HepG2 (cell line): ENCODE measurements around the gene ROMO1. TPM values are rescaled to one million over a fixed set of nuclear protein-coding genes. Genes with fewer than 3 reads are reported as not detected.
A peak's percentile ranks its signal among the peaks of the same experiment; 100 is the strongest.

ENCODE experiments used
- ATAC-seq: fragments of 200-7000 bp; cut with Tn5 transposase; 3 replicates; pipeline ENCODE4 v1.9.1; 2020; ENCODE audit warnings: mild to moderate bottlenecking, moderate library complexity
- BruUV-seq: library from RNA; stranded (reverse); fragments of 400-500 nt; replicated peaks from 2 replicates; lab custom pipeline; 2021; lab: Mats Ljungman, UMichigan
- CTCF ChIA-PET: fragments of 300-600 bp; formaldehyde crosslinking; extraction: SDS; loops from one replicate; lab custom pipeline; 2021; ENCODE audit warnings: low total read pairs, inconsistent platforms, low intra/inter-chr PET ratio; lab: Yijun Ruan, JAX
- POLR2A ChIA-PET: fragments of 350-600 bp; sonication (Branson Sonifier 250); formaldehyde crosslinking; loops from one replicate; lab custom pipeline; 2020; ENCODE audit warnings: antibody characterized with exemption, inconsistent platforms; lab: Yijun Ruan, JAX
- DNase-seq: peaks from one replicate; pipeline ENCODE4 v3.0.0-alpha.2; 2015; ENCODE audit warnings: low spot score
- FAIRE-seq: peaks from 3 replicates; lab custom pipeline; 2011; peaks lifted over from hg19 to GRCh38; lab: Jason Lieb, UNC
- H2AFZ ChIP-seq: one replicate; pipeline ENCODE4 v1.6.1; 2011; ENCODE audit warnings: low read length, inconsistent platforms
- H3K27ac ChIP-seq: fragments of 300-600 bp; 3 replicates; pipeline ENCODE4 v1.8.0; 2011; ENCODE audit warnings: mixed run types, mild to moderate bottlenecking, mixed read lengths, low read length, inconsistent platforms; ENCODE audit not compliant: insufficient read depth; ENCODE audit errors: extremely low read length
- H3K27me3 ChIP-seq, 2 experiments: fragments of 200-600 bp in 1 of 2; 2 replicates in 1 of 2; 3 replicates in 1 of 2; pipeline versions ENCODE4 v1.6.0 to v1.8.0; 2011; ENCODE audit warnings: low read length in 2 of 2, mild to moderate bottlenecking in 2 of 2, moderate library complexity in 2 of 2, inconsistent platforms in 1 of 2; ENCODE audit not compliant: insufficient read depth in 2 of 2, control insufficient read depth in 1 of 2
- H3K36me3 ChIP-seq, 2 experiments: fragments of 200-600 bp in 1 of 2; replicated peaks in 1 of 2; 2 replicates in 1 of 2; 3 replicates in 1 of 2; pipeline versions ENCODE4 v1.5.1 to v1.8.0; 2011; ENCODE audit warnings: low read length in 2 of 2, inconsistent platforms in 1 of 2; ENCODE audit not compliant: insufficient read depth in 2 of 2, control insufficient read depth in 1 of 2
- H3K4me1 ChIP-seq: 2 replicates; pipeline ENCODE4 v1.5.1; 2012; ENCODE audit warnings: low read length, inconsistent platforms; ENCODE audit not compliant: insufficient read depth
- H3K4me2 ChIP-seq: 2 replicates; pipeline ENCODE4 v1.6.0; 2011; ENCODE audit warnings: low read depth, low read length, inconsistent platforms
- H3K4me3 ChIP-seq, 3 experiments: fragments of 200-600 bp in 1 of 3; sonication (generic), shearing (Covaris generic) in 1 of 3; replicated peaks in 1 of 3; 2 replicates each; pipeline ENCODE4 v1.5.1; 2011 to 2016; ENCODE audit warnings: low read length in 3 of 3, inconsistent platforms in 2 of 3, low read depth in 2 of 3, mild to moderate bottlenecking in 2 of 3, control low read depth in 1 of 3, mixed read lengths in 1 of 3; ENCODE audit not compliant: insufficient read depth in 1 of 3
- H3K79me2 ChIP-seq: one replicate; pipeline ENCODE4 v1.6.1; 2011; ENCODE audit warnings: low read length, inconsistent platforms; ENCODE audit not compliant: insufficient read depth
- H3K9ac ChIP-seq: 2 replicates; pipeline ENCODE4 v1.6.0; 2011; ENCODE audit warnings: mild to moderate bottlenecking, low read depth, low read length, inconsistent platforms; ENCODE audit not compliant: insufficient read depth
- H3K9me3 ChIP-seq: 2 replicates; pipeline ENCODE4 v1.5.1; 2012; ENCODE audit warnings: mild to moderate bottlenecking, low read length
- H4K20me1 ChIP-seq: 2 replicates; pipeline ENCODE4 v1.6.0; 2011; ENCODE audit warnings: inconsistent platforms, mild to moderate bottlenecking, low read length, moderate library complexity; ENCODE audit not compliant: insufficient read depth
- ASH2L ChIP-seq: fragments of 300-600, 200-600 bp; sonication (generic); IDR thresholded peaks from 2 replicates; pipeline ENCODE4 v1.7.0; 2017; ENCODE audit warnings: low read depth, mild to moderate bottlenecking, moderate library complexity, mixed read lengths, low read length; ENCODE audit not compliant: insufficient read length
- FOXK1 ChIP-seq: sonication (generic); formaldehyde crosslinking; IDR thresholded peaks from 2 replicates; pipeline ENCODE4 v1.4.0; 2020; ENCODE audit warnings: low read depth, missing genetic modification reagents, borderline replicate concordance
- MAFF ChIP-seq: IDR thresholded peaks from 2 replicates; pipeline ENCODE4 v1.6.1; 2011; ENCODE audit warnings: low read depth, low read length, improper control_type of control experiment
- MAFK ChIP-seq, 2 experiments: IDR thresholded peaks in 1 of 2; conservative IDR thresholded peaks in 1 of 2; 2 replicates each; pipeline ENCODE4 v1.6.1; 2011; ENCODE audit warnings: improper control_type of control experiment in 2 of 2, low read length in 2 of 2
- POLR2AphosphoS2 ChIP-seq: IDR thresholded peaks from 2 replicates; pipeline ENCODE4 v1.6.1; 2011; ENCODE audit warnings: low read depth, low read length, improper control_type of control experiment
- POLR2G ChIP-seq: fragments of 200-400 bp; formaldehyde crosslinking; IDR thresholded peaks from 2 replicates; pipeline ENCODE4 v1.6.1; 2018; ENCODE audit warnings: mild to moderate bottlenecking, low read depth, low read length, moderate library complexity
- PRMT3 ChIP-seq: sonication (generic); formaldehyde crosslinking; IDR thresholded peaks from 2 replicates; pipeline ENCODE4 v1.8.1; 2022; ENCODE audit warnings: low read depth, mild to moderate bottlenecking, moderate library complexity, missing genetic modification reagents, borderline replicate concordance
- RBM22 ChIP-seq: fragments of 200-400 bp; formaldehyde crosslinking; optimal IDR thresholded peaks from 2 replicates; pipeline ENCODE3; 2017; ENCODE audit warnings: mild to moderate bottlenecking, low read length, moderate library complexity
- SAFB2 ChIP-seq: sonication (generic); formaldehyde crosslinking; IDR thresholded peaks from 2 replicates; pipeline ENCODE4 v1.5.1; 2020; ENCODE audit warnings: missing genetic modification reagents, low read depth, mild to moderate bottlenecking, borderline replicate concordance
- ZNF616 ChIP-seq: sonication (generic); formaldehyde crosslinking; IDR thresholded peaks from 2 replicates; pipeline ENCODE4 v1.5.0; 2020; ENCODE audit warnings: low read depth, mild to moderate bottlenecking, missing genetic modification reagents
- ZSCAN21 ChIP-seq: sonication (generic); formaldehyde crosslinking; IDR thresholded peaks from 2 replicates; pipeline ENCODE4 v1.8.0; 2022; ENCODE audit warnings: mild to moderate bottlenecking, missing genetic modification reagents, moderate library complexity, borderline replicate concordance
- WGBS: methylation state at CpG from one replicate; pipeline ENCODE4 v1.1.6; 2017; ENCODE audit warnings: low lambda C conversion rate; 5-methylcytosine and 5-hydroxymethylcytosine counted together
- in situ Hi-C: cut with HindIII; loops from 2 replicates; pipeline ENCODE4 v1.10.0; 2017; ENCODE audit warnings: low pct_unique_long_range_greater_than_20kb; ENCODE audit not compliant: extremely low pct_ligation_motif_present
- intact Hi-C: fragments of 100-400 bp; cut with micrococcal nuclease; formaldehyde crosslinking; loops from one replicate; pipeline ENCODE4 v1.10.0; 2022; ENCODE audit not compliant: unreplicated experiment
- polyA plus RNA-seq, 8 experiments: library from polyadenylated mRNA; depleted of rRNA in 3 of 8; stranded (reverse) in 7 of 8; unstranded in 1 of 8; fragments of >200 nt; fragmentation: Illumina TruSeq in 4 of 8; extraction: Trizol in 4 of 8; gene quantifications; 2 replicates each; pipeline versions ENCODE4 v1.2.1 to v1.2.3, GENCODE V29; 2011 to 2016; ENCODE audit warnings: low read depth in 4 of 8, missing spikeins in 1 of 8, mixed read lengths in 1 of 8; ENCODE audit not compliant: insufficient read depth in 1 of 8
- total RNA-seq, 5 experiments: library from RNA; depleted of rRNA; stranded (reverse); fragments of >200 nt; fragmentation: Illumina TruSeq; extraction: Trizol; gene quantifications; 2 replicates each; pipeline ENCODE4 v1.2.3, GENCODE V29; 2016; ENCODE audit warnings: low read depth in 1 of 5

The ROMO1 gene
- total and polyA plus RNA-seq, 2 of the 13 experiments (the other 11 are each of a cell fraction or from before 2014, with no cell fraction given), result 636 to 755 TPM

DNA sequence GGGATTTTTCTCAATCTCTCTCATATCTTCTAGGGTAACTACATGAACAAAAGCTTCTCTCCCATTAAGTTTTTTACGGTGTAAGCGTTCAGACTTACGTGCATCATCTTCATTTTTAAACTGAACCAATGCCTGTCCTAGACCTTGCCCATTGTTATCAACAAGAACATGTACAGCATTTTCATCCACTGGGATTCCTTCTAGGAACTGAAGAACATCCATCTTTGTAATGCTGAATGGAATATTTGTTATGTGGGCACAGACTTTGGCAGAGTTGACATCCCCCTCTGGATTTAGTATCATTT is 45.8 kb upstream of the ROMO1 start:
- TF ChIP-seq POLR2AphosphoS2, result peak; percentile 66; the same call in 1 of the 2 replicates
- no peak for TF ChIP-seq PRMT3
- Histone ChIP-seq H3K79me2 (peaks cover 99% of the 10 kb centered on the region), H2AFZ (no peak overlapping the region), H3K9me3 (peaks cover 3% of the 10 kb centered on the region; the same call in 1 of the 2 replicates), H3K4me2 (no peak overlapping the region), H3K36me3 (peaks cover 26 to 59% of the 10 kb centered on the region in 2 experiments), H3K4me3 (no peak overlapping the region), H3K4me1 (peaks cover 16% of the 10 kb centered on the region), H3K27ac (no peak overlapping the region), H4K20me1 (peaks cover 81% of the 10 kb centered on the region), H3K9ac (no peak overlapping the region), H3K27me3 (no peaks in the 10 kb centered on the region)
- ChIA-PET CTCF (no interaction called here), POLR2A (interaction anchor here (0.9 to 2.8 kb wide), 3 partner anchors 11 to 89 kb away, joined by 5 to 13 read pairs (median 6); partner anchors contain the start of genes CPNE1, RBM12 and RBM39)
- 99% methylated on average over 3 of the region's 3 CpGs for WGBS
- in situ Hi-C loops, result no loop called here
- ATAC-seq (no peak), DNase-seq (no peak), FAIRE-seq (no peak)
- intact Hi-C loops, result no loop called here
- no TSS peak for BruUV-seq

- WGBS, result 97% methylated on average over 4 of the region's 4 CpGs
- TSS peak; percentile 10 for BruUV-seq
- CTCF ChIA-PET, result no interaction called here
- Histone ChIP-seq H3K9me3 (no peaks in the 10 kb centered on the region; the same call in 1 of the 2 replicates), H3K4me2 (no peak overlapping the region), H3K27ac (no peak overlapping the region), H3K79me2 (peaks cover 99% of the 10 kb centered on the region), H3K9ac (no peak overlapping the region), H4K20me1 (peaks cover 80% of the 10 kb centered on the region), H3K4me1 (peaks cover 22% of the 10 kb centered on the region), H2AFZ (no peak overlapping the region), H3K27me3 (no peaks in the 10 kb centered on the region), H3K36me3 (peaks cover 26 to 59% of the 10 kb centered on the region in 2 experiments), H3K4me3 (no peak overlapping the region)
- DNase-seq (no peak), FAIRE-seq (no peak), ATAC-seq (no peak)
- in situ Hi-C loops (no loop called here), intact Hi-C loops (no loop called here)
- TF ChIP-seq FOXK1 (CRISPR knock-in tag) (no peak), SAFB2 (CRISPR knock-in tag) (no peak), POLR2G (peak; percentile 52), ASH2L (peak; percentile 36), ZNF616 (no peak), ZSCAN21 (CRISPR knock-in tag) (no peak), MAFK (conservative IDR thresholded peaks at IDR 0.05 in 1 of 2, IDR thresholded peaks at IDR 0.05 in 1 of 2; ENCODE audit: low read length in 2 of 2) (peak; percentile 62 to 66), MAFF (0 out of 2 replicates have a peak, but pooled peaks have one; percentile 34), RBM22 (peak; percentile 9)
- POLR2A ChIA-PET, result interaction anchor here (0.5 to 2.8 kb wide), 4 partner anchors 10 to 197 kb away, joined by 3 to 13 read pairs (median 6); partner anchors contain the start of genes CPNE1, RBM12 and RBM39
Observed at GRCh38 chr20:35653893-35654292, 45.3 kb upstream of the ROMO1 start.
